HG03060 (cell line): ENCODE results near the gene AIMP2.
"Not testable (repeated sequence)": the region's sequence is repeated elsewhere in the genome, so short reads cannot be mapped to it uniquely, and the experiment has no call there.

Experiments used
- ATAC-seq: cut with Tn5 transposase; IDR thresholded peaks from one replicate; pipeline ENCODE4 v1.9.1; 2021; ENCODE audit warnings: low read depth, moderate number of reproducible peaks; ENCODE audit not compliant: unreplicated experiment

Gene AIMP2

DNA sequence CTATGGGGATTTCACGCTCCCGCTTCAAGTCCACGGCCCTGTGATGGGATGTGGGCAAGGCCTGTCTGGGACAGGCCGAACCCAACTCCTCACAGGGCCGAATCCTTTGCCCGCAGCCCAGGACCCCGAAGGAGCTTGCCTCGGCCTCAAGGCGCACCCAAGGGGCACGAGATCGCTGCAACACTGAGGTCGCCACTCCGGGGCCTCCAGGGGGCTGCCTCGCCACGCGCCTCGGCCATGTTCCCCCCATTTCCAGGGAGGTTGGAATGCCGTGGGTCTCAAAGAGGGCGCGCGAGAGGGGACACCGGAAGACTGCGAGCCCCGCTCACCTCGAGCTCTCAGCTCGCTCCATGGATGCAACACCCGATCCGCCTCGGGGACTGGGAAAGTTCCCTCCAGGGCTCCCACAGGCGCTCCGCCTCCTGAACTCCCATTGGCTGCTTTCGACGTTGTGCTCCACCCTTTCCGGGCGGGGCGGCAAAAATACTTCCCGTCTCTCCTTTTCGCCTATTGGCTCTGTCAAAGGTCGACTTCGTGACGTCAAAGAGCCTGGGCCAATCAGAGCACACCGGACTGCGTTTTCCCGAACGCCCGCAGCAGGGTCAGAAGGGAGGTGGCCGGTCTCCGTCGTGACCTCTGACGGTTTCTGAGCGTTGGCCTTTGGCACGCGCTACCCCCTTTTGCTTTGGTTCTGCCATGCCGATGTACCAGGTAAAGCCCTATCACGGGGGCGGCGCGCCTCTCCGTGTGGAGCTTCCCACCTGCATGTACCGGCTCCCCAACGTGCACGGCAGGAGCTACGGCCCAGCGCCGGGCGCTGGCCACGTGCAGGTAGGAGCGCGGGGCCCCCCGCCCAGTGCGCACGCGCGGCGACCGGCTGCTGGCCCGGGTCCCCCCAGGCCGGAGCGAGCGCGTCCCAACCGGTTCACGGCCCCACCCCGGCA is at the start of gene AIMP2, which contains the start of gene PMS2:
TSS of gene AIMP2 (plus strand) at position 605 of the 944 bp plus-strand sequence. CDS start at position 697, 92 bp downstream.
TSS of gene PMS2 (minus strand) at position 382 of the 944 bp plus-strand sequence. CDS start at position 352, 30 bp downstream.
- peak; percentile 93 for ATAC-seq

DNA sequence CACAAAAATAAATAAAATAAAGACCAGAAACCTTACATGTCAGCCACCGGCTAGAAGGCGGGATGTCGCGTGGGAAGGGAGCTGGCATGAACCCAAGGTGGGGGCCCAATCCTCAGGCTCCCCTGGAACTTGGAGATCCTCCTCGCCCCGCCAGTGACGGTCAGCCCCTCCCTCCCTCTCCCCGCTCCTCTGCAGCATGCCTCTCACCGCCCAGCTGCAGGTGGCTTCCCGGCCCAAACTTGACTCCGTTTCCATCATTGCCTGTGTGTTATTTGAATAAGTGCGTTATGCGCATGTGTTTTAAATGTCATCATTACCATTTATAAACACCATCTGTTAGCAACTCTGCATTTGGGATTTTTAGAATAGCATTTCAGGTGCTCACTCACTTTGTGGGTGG is 45.9 kb upstream of the AIMP2 start:
- ATAC-seq: not testable (repeated sequence)

DNA sequence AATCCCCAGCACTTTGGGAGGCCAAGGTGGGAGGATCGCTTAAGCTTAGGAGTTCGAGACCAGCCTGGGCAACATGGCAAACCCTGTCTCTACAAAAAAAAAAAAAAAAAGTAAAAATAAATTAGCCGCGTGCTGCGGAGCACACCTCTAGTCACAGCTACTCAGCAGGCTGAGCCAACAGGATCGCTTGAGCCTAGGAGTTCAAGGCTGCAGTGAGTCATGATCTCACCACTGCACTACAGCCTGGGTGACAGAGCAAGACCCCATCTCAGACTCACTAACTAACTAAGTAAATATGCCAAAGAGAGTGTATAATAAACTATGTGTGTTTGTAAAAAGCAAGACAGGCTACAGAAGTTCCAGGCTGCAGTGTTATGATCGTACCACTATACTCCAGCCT is 45.3 kb upstream of the AIMP2 start:
- ATAC-seq: not testable (repeated sequence)

DNA sequence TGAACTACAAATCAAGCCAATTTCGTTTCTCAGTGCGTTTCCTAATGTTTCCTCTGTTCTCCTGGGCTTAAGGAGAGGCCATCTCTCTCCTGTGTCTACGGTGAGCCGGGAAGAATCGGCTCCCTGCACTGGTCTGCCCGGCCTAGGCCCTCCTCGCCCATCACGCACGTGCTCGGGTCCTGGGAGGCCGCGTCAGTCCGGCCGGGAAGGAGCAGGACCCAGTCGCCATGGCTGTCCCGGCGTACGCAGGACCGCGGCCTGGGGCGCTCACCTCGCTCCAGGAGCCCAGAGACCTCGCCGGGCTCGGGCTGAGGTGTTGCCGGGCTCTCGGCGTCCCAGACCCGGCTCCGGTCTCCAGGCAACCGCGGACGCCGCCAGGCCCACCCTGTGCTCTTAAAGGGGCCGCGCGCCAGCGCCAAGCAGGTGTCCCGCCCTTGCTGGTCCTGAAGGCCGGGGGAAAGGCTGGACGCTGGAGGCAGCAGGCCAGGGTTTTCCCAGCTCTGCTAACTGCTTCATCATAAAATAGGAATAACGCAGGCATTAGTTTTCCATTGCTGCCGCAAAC is 38.6 kb upstream of the AIMP2 start, which contains the start of gene RSPH10B:
TSS of gene RSPH10B (minus strand) at position 343 of the 565 bp plus-strand sequence. CDS start 3,573 bp downstream, outside the sequence.
- ATAC-seq: not testable (repeated sequence)

DNA sequence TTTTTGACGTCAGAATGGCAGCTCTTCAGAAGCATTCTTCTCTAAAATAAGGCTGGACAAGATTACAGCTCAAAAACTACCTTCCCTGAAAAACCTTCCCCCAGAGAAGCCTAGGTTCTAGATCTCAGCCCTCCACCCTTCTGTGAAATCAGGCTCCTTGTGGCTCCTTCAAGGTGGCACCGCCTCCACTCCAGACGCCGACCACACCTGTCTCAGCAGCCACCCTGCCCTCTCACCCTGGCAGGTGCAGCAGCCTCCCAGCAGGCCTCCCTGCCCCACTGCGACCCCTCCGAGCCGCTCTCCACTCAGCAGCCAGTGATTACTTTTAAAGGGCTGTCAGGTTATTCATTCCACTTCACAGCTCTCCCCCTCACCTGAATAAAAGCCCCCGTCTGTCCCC is 35.5 kb upstream of the AIMP2 start:
- not testable (repeated sequence) for ATAC-seq

DNA sequence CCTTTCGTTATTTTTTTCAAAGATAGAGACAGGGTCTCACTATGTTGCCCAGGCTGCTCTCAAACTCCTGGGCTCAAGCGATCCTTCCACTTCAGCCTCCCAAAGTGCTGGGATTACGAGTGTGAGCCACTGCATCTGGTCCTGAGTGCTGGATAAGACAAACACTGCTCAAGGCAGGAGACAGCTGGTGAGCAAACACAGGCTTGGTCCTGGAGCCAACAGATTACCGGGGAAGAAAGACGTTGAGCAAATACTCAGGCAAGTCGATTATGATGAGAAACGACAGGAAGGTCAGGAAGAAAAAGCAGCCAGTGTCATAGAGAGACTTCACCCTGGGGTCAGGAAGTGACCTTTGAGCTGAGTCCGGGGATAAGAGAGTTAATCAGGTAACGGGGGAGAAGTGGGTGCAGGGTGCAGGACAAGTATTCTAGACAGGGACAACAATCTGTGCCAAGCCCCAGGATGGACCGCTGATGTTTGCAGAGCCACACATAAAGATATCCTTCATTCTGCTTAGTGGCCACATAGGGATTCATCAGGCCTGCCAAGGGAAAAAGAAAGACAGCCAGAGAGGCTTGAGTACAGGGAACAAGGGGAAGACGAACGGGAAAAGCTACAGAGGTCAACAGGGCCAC is 29.3 kb upstream of the AIMP2 start:
- not testable (repeated sequence) for ATAC-seq

DNA sequence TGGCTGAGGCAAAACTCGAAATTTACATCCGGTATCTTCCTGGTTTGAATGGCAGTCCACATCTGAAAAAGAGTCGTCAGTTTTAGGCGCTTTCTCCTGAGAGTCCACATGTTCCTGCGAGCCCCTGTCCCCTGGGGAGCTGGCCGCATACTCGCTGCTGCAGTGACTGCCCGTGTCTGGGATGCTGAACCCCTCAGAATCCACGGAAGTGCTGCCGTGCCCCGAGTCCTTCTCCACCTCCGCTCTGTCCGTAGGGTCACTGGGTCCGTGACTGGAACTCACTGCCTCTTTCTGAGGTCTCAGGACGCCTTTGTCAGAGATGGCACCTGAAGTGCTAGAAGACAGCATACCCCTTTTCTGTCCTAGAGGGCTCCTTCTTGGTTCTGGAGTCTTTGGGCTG is 22.0 kb upstream of the AIMP2 start:
- ATAC-seq: not testable (repeated sequence)

DNA sequence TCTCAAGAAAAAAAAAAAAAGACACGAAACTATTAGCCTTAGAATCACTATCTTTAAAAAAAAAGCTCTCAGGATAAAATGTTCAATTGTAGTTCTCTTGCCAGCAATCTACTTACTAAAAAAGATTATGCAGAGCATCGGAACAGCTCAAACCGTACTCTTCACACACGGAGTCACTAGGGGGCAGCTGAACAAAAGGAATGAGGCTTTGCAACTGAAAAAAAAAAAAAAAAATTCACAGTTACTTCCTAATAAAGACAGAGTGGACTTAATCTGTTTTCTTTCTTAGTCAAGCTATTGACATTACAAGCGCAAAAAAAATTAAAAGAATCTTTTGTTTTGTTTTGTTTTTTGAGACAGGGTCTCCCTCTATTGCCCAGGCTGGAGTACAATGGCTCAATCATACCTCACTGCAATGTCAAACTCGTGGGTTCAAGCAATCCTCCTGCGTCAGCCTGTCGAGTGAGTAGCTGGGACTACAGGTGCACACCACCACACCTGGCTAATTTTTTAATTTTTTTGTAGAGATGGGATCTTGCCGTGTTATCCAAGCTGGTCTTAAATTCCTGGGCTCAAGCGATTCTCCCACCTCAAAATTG is 11.8 kb upstream of the AIMP2 start:
- no peak for ATAC-seq

DNA sequence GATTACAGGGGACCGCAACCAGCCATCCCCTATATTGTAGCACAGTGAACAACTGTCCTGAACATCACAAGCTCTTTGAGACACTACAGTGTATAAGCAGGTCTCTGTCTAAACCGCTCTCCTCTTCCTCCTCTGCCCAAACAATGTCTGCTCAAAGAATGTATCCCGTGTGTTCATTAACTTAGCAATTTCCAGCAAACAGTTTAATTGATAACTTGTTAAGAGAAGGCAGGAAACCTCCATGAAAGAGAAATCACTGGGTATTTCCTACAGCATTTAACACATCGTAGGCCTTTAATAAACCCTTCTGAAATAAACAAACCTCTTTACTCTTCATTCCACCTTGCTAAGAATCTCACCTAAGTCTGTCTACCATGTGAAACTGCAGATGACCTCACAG is 1.7 kb upstream of the AIMP2 start:
- ATAC-seq: no peak

DNA sequence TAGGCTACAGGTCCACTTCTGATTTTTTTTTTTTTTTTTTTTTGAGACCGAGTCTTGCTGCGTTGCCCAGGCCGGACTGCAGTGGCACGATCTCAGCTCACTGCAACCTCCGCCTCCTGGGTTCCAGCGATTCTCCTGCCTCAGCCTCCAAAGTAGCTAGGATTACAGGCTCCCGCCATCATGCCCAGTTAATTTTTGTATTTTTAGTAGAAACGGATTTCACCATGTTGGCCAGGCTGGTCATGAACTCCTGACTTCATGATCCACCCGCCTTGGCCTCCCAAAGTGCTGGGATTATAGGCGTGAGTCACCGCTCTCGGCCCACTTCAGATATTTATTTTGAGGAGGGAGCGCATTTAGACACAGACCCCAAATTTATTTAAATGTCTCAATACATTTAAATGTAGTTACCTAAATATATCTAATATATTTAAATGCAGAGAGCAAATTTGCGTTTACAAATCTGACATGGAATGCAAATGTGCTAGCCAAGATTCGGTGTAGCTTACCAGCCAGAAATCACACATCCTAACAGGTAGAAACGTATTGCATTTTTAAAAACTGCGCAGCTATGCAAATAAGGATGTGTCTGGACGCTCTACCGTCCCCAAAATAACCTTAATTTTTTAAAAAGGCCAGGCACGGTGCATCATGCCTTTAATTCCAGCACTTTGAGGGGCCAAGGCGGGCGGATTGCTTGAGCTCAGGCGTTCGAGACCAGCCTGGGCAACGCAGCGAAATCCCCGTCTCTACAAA is 1.1 kb upstream of the AIMP2 start:
- ATAC-seq: not testable (repeated sequence)

DNA sequence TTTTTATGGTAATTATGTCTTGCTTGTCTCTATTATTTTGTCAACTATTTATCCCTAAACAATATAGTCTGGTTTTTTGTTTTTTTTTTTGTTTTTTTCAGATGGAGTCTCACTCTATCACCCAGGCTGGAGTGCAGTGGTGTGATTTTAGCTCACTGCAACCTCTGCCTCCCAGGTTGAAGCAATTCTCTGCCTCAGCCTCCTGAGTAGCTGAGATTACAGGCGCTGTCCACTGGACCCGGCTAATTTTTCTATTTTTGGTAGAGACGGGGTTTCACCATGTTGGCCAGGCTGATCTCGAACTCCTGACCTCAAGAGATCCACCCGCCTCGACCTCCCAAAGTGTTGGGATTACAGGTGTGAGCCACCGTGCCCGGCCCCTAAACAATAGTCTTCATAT is 1.3 kb downstream of the AIMP2 start:
- not testable (repeated sequence) for ATAC-seq

DNA sequence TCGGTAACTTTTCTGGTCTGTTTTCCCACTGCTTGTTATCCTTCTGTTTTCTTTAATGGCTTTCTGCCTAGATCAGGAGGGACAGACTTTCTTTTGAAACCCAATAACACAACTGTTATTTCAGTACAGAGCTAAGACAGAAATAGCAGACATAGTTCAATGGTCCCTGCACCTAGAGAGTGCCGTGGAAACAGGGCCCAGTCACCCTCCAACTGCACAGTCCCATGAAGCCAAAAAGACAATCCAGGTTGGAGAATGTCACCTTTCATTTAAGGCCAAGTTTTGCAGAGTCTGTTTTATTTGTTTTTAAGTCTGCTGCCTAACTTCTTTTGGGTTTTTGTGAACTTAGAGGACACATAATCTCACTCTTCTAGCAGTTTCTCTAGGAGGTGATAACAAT is 2.5 kb downstream of the AIMP2 start:
- no peak for ATAC-seq

DNA sequence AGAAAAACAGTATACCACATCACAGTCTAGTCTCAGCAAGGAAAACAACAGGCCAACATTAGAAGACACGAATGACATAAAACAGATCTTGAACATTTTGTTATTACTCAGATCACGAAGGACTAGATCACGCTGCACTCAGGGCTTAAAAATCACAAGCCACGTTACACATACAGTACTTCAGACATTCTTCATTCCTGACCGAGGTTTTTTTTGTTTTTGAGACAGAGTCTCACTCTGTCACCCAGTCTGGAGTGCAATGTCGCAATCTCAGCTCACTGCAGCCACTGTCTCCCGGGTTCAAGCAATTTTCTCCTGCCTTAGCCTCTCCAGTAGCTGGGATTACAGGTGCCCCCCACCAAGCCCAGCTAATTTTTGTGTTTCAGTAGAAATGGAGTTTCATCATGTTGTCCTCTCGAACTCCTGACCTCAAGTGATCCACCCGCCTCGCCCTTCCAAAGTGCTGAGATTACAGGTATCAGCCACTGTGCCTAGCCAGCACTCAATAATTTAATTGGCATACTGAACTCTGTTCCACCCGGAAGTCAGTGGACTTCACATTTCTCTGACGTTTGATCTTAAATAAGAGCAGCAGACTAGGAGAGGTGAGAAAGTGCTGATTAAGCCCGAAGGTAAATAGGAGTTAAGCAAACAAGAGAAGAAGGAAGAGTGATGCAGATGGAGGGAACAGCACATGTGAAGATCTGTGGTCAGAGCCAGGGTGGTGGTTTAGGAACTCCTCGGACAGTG is 3.5 kb downstream of the AIMP2 start:
- ATAC-seq: no peak

DNA sequence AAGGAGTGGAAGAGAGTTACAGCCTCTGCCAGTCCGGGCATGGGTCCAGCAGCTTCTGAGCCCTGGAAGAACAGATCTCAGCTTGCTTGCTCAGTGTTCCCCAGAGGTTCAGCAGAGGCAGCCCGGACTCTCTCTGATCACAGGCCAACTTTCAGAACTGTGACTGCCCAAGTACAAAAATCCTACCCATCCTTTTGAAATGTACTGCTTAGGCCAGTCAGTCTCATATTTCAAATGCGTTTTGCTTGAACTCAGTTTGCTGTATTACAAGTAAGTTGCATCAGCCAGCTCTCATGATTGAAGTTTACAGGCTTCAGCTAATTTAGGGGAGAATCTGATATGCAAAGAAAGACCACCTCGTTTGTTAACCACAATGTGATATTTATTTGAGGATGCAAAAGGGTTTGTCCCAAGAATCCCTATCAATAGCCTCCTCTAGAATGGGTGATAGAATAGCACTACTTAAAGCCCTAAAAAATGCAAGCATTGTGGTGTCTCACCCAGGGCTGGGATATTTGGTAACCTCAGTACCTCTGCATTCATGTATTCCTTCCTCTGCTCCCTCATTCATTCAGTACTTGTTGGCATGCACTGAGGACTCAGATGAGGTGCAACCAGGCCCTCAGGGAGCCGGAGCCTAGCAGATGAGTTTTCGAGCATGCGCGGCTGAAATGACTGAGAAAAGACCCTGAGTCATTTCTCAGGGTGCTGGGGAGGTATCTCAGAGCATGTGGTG is 7.0 kb downstream of the AIMP2 start:
- peak; percentile 34 for ATAC-seq

DNA sequence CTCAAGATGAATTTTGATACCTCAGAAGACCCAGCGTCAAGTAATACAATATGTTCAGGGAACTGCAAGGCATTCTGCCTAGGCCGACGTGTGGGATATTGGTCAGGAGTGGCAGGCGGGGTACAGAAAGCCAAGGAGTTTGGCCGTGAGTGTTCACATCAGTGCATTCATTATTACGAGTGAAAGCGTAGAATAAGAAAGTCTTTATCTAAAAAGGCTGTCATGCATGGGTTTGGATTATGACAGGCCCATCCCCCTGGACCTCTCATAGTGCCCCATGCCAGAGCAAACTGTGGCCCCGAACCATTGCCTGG is 7.5 kb downstream of the AIMP2 start:
- ATAC-seq: no peak

DNA sequence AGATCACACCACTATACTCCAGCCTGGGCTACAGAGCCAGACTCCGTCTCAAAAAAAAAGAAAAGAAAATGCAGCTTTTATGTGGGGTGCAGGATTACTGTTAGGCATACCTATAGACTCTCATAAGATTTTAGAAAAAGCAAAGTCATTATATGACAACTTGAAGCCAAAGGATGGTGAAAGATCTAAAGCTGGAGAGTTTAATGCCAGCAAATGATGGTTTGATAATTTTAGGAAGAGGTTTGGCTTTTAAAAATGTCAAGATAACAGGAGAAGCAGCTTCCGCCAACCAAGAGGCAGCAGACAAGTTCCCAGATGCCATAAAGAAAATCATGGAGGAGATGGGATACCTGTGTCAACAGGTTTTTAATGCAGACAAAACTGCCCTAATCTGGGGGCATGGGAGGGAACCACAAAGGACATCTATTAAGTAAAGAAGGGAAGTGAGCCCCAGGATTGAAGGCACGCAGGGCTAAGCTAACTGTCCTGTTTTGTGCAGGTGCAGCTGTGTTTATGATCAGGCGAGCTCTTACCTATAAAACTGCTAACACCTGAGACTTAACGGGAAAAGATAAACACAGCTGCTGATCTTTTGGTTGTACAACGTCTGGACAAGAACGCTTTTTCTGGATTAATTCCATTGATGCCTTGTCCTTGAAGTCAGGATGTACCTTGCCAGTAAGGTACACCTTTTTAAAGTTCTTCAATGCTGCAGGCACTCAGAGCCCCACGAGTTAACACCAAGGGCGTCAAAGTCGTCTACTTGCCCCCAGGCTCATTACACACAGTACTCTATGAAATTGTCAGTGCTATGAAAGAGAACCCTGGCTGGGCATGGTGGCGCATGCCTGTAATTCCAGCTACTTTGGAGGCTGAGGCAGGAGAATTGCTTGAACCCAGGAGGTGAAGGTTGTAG is 11.6 kb downstream of the AIMP2 start:
- ATAC-seq: no peak

DNA sequence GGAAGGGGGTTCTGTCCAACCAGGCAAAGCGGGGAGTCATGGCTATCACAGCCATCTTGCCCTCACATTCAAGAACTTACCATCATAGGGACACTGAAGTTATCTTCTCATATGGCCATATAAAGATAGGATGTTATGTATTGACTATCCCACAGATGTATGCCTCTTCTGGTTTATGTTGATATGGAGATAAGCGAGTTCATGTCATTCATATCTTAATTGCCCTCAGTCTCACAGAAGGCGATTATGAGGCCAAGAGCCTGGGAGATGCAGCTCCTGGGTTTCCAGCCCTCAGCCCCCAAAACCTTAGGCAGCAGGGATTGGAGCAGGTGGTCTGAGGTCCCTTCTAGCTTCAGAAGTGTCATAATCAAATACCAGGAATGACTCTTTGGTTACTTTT is 13.6 kb downstream of the AIMP2 start:
- ATAC-seq: no peak

DNA sequence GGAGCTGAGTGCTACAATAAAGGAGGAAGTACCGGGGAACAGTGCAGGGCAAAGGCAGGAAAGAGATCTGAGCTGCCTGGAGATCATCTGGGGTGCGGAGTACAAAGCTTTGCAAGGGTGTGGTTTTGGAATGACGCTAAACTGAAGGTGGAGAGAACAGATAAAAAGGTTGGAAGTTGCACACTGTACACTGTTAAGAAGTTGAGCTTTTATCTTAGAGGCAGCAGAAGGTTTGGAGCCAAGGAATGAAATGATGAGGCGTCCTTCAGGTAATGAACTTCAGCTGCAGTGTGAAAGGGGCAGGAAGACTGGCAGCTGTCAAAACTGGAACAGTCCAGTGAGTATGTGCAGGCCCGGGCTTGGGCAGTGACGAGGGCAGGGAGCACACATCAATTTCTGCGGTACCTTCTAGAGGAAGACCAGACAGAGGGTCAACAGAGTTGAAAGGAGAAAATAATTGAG is 14.9 kb downstream of the AIMP2 start:
- ATAC-seq: no peak
